NOMO-1 treated with DMSO at 0.1 percent for 48 hours (cell line): Measurements from ENCODE around the gene RRBP1.
"Not testable (repeated sequence)": the region's sequence is repeated elsewhere in the genome, so short reads cannot be mapped to it uniquely, and the experiment has no call there.

Source experiments
- DNase-seq: peaks from one replicate; lab custom pipeline; 2025; ENCODE audit not compliant: unreplicated experiment; lab: John Stamatoyannopoulos, UW

Gene RRBP1

DNA sequence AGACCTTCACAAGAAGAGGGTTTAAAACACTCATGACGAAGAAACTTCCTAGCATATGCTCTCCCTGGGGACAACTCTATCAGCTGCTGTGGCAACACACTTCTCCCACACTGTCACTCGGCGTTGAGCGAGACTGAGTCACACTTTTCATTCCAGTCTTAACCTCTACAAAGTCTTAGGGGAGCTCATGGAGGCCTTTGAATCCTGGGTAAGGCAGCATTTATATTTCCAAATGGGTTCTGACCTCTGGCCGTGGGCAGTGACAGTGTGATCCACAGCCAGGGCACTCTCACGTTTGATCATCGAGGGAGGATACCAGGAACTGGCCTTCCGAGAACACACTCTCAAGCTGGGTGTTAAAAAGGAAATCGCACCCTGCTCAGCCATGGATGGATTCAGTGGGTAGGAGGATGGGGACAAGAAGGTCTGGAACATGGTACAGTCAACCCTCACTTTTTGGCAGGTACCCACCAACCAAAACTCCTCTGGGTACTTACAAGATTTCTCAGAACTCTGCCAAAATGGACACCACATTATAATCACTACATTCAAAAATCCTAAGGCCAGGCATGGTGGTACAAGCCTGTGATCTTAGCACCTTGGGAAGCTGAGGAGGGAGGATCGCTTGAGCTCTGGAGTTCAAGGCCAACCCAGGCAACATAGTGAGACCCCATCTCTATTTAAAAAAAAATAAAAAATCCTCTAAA is 19.6 kb downstream of the RRBP1 start:
- DNase-seq, result no peak

DNA sequence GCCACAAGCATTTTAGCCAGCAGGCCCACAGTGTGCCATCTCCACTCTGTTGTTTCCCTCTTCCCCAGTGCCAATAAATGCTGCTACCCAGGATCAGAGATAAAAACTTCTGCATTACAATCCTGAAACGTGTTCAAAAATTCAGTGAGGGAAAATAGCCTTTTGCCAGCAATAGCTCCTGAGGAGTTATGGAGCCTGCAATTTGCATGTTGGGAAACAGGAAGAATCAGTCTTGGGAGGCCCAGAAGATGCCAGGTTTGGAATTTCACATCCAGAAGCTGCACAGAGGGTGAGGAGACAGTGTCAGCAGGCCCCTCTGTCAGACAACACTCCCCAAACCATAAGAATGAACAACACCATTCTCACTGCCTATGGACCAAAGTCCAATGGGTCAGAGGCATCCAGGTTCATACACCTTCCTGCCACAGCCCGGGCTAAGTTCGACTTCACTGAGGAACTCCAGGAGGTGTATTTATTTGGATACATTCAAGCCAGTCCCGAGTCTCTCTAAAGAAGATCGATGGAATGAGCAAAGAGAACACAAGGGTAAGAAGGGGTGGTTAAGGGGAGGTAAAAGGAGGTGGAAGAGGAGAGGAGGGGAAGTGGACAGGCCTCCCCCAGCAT is 20.8 kb downstream of the RRBP1 start:
- DNase-seq, result no peak

DNA sequence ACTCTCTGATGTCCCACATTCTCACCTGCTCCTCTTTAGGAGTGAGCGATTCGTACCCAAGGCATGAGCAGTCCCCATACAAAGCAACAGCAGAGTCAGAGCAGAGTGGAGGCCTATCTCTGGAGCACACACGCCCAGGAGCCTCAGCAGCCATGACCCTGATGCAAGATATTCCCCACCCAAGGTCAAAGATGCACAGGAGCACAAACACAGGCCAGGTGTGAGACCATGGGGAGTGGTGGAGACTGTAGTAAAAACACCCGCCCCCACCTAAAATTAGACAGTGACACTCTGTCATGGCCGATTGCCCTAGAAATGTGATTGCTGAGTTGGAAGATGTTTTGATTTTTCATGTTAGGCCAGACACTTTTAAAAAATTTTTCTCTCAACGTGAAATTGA is 21.4 kb downstream of the RRBP1 start:
- DNase-seq, result no peak

DNA sequence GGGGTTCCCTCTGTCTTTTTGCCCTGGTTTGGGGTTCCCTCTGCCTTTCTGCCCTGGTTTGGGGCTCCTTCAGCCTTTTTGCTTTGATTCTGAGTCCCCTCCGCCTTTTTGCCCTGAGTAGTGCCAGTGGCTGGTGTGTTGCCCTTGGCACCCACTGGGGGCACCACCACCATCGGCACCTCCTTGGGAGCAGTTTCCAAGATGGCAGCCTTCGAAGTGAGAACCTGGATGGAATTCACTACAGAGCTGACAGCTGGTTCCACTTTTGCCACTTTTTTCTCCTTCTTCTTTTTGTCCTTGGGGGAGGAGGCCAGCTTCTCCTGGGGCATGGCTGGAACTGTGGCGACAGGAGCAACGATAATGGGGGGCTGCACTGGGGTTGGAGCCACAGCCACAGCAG is 22.2 kb downstream of the RRBP1 start:
- DNase-seq, result no peak

DNA sequence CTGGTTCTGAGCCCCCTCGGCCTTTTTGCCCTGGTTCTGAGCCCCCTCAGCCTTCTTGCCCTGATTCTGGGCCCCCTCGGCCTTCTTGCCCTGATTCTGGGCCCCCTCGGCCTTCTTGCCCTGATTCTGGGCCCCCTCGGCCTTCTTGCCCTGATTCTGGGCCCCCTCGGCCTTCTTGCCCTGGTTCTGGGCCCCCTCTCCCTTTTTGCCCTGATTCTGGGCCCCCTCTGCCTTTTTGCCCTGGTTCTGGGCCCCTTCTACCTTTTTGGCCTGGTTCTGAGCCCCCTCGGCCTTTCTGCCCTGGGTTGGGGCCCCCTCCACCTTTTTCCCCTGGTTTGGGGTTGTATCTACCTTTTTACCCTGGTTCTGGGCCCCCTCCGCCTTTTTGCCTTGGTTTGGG is 22.7 kb downstream of the RRBP1 start:
- DNase-seq, result not testable (repeated sequence)

DNA sequence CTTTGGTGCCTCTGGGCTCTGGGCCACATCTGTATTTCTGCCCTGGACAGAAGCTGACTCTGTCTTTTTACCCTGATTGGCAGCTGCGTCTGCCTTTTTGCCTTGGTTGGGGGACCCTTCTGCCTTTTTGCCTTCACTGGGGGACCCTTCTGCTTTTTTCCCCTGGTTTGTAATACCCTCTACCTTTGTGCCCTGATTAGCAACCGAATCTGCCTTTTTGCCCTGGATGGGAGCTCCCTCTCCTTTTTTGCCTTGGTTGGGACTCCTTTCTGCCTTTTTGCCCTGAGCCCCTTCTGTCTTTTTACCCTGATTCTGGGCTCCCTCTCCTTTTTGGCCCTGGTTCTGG is 23.4 kb downstream of the RRBP1 start:
- DNase-seq, result no peak

DNA sequence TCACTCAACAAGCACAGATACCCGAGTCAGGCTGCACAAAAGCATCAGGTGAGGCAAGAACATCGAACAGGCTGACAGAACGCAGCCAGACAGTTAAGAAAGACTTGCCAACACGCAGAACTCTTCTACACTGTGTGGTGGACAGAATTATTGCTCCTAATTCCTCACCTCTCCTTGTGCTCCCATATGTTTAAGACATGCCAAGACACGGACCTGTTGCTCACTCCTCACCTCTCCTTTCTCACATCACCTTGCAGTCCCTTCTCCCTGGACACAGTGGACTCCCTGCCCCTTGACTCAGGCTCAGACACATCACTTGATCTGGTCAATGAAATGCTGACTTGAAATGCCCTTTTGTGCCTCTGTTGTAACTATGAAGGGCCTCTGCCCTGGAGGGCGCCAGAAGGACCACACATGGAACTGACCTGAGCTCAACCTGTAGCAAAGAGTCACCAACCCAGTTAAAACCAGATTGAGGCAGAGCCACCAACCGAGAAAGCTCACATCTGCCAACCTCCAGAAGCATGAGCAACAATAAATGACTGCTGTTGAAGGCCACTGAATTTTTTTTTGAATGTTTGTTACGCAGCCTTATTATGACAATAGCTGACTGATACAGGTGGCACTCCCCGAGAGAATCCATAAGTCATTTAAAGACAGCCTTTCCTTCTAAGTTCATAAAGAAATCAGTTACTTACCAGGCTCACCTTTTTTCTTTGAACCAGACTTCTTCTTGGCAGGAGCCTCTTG is 24.0 kb downstream of the RRBP1 start:
- no peak for DNase-seq

DNA sequence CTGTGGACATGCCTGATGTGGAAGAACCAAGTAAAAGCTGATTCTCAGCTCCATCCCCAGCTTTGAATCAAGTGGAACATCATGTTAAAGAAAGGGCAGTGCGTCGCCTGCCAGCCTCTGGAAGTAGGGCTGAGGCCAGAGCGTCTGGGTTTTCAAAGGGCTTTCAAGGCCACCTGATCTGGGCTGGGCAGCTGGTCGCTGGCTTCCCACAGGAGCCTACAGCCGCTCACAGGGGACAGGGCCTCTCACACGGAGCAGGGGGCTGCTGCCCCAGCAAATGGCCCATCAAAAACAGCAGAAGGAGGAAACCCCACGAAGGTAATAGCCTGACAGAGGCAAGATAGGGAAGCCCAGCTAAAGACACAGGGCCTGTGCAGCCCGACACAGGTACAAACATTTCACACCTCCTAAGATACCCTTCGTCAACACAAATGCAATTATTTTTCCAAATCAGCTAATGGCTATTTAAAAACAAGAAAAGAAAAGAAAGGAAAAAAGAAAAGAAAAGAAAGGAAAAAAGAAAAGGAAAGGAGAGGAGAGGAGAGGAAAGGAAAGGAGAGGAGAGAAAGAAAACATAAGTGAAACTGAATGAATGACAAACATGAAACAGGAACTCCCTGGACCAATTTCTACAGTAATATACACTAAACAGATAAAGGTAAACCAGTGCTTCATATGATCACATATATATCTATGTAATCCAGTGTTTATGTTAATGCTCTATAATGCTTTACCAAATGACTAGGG is 24.8 kb downstream of the RRBP1 start:
- no peak for DNase-seq

DNA sequence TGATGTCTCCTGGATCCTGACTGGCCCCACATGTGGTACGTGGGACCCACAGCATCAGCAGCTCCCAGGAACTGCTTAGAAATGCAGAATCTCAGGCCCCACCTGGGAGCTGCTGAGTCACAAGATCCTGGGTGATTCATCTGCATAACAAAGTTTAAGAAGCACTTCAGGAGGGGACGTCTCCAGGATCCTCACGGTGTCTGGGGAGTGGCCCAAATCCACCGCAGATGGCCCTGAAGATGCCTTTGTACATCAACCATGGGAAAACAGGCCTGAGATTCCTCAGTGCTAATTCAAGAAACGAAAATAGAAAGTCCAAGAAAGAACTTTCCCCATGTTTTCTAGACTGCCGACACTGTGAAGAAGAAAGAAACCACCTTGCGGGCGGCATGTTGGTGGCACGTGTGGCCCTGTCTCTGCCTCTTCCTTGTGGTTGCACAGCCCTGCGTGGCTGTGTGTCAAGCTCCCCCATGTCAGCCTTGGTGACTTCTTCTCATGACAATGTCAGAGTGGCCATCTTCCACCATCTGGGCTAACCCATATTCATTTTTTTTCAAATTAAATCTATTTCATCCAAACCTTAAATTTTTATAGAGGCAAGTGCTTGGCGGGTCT is 26.1 kb downstream of the RRBP1 start:
- DNase-seq, result no peak

DNA sequence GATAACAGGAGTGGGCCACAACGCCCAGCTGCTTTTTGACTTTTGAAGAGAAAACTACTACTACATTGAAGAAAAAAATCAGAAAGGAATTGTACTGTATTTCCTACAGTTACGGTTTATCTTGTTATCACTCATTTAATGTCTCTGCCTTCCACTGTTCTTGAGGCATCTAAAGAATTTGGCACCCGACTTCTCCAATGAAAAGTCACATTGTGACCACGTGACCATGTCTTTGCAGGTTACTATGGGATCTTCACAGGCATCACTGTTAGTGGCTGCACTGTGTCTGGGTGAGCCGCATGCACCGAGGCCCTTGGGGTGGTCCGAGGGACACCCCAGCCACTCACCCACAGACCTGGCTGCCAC is 26.8 kb downstream of the RRBP1 start:
- no peak for DNase-seq

DNA sequence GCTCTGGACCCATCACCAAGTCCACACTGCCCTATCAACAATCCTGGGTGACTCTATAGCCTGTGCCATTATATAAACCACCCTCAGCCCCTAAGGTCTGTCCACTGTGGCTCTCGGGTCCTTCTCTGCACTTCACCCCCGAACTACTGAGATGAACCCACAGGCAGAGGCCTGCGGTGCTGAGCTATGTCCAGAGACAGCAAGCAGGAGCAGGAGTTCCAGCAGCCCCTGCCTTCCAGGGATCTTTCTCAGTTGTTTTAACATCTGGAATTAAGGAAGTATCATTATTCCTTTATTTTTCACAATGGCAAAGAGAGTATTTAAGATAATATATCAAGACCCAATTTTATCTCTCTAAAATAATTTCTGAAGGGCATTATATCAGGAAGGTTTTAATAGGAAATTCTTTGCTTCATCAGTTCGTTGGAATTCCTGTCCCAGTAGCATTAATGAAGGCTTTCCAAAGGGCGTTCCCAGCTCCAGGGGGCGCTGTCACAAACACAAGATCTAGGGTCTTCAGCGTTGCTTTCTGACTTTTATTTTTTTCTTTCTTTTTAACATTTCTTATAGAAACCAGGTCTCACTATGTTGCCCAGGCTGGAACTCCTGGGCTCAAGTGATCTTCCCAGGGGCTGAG is 27.3 kb downstream of the RRBP1 start:
- no peak for DNase-seq

DNA sequence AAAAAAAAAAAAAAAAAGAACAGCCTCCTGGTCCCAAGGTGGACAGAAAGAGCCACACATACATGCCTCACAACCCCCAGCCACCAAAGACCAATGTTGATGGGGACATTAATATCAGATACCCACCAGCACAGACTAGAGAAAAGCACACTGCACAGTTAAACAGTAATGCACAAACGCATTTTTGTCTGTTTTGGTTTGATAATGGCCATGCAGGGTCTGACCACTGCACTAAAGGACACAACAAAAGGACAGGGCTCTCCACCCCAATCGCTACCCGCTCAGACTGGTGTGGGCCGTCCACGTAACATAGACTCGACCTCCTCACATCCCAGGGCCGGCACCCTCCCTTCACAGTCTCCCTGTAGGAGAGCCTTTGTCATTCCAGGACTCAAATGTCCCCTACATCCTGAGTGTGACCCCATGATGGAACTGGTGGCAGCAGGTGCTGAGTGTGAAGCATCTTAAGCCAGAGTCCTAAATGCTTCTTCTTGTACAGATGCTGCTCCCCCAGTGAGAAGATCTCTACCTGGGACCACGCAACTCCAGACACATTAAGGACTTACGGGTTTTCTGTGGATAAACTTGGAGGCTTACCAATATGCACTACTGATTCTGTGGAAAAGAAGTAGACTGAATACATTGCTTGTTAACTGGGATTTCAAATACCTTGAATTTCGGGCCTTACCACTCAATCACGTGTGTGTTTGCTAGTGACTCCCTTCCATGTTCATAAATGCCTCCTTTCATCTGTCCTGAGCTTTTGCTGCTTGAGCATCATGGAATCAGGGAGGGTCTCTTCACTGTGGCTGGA is 28.0 kb downstream of the RRBP1 start:
- DNase-seq, result no peak

DNA sequence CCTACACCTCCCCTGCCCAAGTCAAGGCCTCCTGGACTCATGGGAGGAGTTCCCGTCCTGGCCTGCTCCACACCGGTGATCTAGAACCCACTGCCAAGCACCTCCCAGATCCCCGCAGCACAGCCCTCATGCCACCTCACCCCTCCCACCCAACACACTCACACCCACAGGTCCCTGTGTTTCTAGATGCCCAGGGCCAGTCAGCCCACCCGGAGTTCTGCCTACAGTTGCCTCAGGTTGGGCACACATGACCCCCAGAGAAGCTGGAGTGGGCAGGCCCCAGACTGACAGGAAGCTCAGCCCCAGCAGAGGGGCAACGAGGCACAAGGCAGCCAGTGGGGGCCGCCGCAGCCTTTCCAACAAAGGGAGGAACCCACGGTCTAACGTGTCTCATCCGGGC is 29.6 kb downstream of the RRBP1 start:
- no peak for DNase-seq

DNA sequence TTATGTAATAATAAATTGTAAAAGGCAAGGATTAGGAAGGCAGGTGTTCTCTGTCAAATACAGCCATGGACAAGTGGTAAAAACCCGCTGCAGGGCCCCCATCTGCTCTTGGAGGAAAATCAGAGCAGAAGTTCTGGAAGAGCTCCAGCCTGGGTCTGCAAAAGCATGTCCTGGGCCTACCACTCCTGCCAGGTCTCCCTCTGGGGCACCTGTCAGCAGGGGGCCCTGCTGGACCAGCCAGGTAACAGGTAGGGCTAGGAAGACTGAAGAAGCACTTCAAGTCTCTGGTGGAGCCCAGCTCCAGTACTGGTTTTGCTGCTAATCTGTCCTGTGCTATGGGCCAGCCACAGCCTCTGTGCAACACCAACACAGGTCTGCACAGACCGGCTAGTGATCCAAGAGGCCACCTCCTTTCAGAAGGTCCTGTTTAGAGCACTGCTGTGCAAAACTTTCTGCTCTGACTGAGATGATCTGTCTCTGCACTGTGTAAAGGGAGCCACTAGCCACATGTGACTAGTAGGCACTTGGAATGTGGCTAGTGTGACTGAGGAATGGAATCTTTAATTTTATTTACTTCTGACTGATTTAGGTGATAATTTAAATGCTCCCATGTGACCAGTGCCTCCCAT is 30.2 kb downstream of the RRBP1 start:
- DNase-seq, result no peak

DNA sequence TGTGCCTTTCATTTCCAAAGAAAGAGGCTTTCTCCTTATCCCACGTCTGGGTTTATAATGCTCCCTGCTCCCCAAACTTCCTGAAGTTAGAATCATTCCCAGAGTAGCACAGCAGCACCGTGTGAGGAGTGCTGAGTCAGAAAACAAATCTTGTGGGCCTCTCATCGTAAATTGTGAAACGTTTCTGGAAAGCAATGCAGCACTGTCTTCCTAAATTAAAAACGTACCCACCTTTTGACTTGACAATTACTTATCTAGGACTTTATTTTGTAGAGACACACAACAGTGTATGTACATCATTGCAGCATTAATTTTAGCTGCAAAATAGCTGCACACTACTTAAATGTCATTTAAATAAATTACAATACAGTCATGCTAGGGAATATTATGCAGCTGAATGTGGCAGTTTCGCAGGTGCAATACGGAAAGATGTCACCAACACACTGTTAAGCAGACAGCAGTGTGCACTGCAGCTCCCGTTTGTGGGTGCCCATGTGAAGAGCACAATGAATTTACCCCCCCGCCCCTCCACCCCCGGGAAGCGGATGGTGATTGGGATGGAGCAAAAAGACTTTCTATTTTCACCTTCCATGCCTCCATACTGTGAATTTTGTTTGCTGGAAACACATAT is 30.8 kb downstream of the RRBP1 start:
- DNase-seq, result no peak

DNA sequence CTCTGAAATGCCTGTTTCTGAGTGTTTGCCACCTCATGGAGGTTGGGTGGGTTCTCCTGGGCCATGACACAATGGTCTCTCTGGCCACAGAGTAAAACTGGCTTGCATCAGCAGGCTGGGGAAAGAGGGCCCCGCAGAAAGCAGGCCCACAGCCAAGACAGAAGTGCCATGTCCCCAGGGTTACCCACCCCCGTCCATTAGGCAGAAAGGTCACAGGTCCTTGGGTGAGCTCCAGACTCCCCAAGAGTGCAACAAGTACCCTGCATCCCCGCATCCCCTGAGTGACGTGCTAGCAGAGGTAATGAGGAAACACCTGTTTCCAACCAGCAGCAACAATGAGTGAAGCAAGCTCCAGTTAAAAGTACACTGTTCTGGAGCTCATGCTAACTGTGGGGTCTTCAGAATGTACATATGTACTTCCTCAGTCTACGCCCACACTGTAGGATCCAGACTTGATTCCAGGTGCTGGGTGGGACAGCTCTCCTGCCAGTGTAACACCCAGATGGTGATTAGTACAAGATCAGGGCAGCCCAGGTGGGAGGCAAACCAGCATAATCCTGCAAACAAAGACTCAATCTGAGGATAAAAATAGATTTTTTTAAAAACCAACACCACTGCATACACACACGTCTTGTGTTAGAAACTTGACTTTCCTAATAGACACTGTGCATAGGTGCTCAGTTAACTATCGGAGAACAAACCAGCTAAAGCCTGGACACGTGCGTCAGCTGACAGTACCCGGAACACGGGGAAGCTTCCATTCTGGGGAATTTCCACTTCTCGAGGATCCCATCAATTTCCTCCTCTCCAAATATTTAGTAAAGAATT is 31.5 kb downstream of the RRBP1 start:
- DNase-seq, result no peak

DNA sequence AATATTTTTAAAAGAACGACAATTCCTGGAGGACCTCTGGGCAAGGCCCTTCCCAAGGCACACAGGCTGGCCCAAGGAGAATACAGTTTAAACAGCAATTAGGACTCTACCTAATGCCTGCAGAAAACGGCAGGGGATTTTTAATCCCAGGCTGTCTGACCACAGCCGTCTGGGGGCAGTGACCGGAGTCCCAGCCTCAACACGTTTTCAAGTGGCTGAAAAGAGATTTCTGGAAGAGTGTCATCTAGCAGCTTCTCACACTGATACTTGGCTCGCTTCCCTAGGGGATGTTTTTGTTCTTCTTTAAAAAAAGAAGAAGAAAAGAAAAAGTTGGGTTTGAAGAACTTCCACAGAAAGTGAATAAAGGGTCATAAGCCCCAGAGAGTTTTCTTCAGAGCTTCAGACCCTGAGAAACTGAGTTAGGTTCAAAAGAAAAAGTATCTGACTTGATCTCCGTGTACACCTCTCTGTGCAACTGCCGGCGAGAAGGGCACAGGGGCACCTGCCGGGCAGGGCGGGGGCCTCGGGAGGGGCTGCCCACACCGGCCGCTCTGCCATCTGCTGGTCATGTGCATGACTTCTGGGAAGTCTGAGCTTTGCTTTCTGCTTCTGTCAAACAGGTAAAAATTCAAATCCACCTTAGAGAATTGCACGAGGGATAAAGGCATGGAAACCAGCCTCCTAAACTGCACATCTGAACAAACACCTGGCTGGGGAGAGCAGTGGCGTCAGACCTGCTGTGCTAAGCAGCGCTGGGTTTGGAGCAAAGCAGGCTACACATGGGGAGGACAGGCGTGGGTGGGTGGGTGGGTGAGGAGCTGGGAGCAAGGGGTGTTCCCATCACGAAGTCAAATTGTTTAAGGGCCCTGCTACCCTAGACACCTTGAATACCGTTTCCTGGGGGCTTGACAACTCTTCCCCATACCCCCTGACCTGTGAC is 33.0 kb downstream of the RRBP1 start:
- DNase-seq, result peak; percentile 12
